ENCODE results near the gene CNGB1. TPM values are rescaled to one million over a fixed set of nuclear protein-coding genes. Genes with fewer than 3 reads are reported as not detected.

The CNGB1 gene
- total RNA-seq, 4 donors from 2014 or later: 1.1 to 2.8 TPM; not detected in 2

DNA sequence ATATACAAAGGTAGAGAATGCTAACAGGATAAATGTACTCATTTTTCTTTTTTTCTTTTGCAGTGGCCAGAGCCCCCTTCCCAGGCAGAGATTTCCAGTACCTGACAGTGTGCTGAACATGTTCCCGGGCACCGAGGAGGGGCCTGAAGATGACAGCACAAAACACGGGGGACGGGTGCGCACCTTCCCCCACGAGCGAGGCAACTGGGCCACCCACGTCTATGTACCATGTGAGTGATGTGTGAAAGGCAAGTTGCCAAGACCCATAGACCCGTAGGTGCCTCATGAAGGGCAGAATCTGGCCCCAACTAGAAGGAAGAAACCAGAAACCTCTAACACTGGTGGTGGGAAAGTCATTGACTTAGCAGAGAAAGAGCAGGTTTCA, 31.5 kb upstream of the CNGB1 start:
- Histone ChIP-seq H3K27ac (no peak overlapping the region), H3K4me3 (no peak overlapping the region), H3K9me3 (no peaks in the 10 kb centered on the region), H3K27me3 (no peaks in the 10 kb centered on the region), H3K36me3 (peaks cover 0 to 27% (median 0%) of the 10 kb centered on the region in 3 donors), H3K4me1 (peaks cover 4 to 24% (median 5%) of the 10 kb centered on the region in 4 donors)
- DNase-seq: no peak
- TF ChIP-seq, protein P1, sequence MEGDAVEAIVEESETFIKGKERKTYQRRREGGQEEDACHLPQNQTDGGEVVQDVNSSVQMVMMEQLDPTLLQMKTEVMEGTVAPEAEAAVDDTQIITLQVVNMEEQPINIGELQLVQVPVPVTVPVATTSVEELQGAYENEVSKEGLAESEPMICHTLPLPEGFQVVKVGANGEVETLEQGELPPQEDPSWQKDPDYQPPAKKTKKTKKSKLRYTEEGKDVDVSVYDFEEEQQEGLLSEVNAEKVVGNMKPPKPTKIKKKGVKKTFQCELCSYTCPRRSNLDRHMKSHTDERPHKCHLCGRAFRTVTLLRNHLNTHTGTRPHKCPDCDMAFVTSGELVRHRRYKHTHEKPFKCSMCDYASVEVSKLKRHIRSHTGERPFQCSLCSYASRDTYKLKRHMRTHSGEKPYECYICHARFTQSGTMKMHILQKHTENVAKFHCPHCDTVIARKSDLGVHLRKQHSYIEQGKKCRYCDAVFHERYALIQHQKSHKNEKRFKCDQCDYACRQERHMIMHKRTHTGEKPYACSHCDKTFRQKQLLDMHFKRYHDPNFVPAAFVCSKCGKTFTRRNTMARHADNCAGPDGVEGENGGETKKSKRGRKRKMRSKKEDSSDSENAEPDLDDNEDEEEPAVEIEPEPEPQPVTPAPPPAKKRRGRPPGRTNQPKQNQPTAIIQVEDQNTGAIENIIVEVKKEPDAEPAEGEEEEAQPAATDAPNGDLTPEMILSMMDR (IDR thresholded peaks at IDR 0.05): no peak
- no peak for TF ChIP-seq POLR2A (IDR thresholded peaks at IDR 0.05)

DNA sequence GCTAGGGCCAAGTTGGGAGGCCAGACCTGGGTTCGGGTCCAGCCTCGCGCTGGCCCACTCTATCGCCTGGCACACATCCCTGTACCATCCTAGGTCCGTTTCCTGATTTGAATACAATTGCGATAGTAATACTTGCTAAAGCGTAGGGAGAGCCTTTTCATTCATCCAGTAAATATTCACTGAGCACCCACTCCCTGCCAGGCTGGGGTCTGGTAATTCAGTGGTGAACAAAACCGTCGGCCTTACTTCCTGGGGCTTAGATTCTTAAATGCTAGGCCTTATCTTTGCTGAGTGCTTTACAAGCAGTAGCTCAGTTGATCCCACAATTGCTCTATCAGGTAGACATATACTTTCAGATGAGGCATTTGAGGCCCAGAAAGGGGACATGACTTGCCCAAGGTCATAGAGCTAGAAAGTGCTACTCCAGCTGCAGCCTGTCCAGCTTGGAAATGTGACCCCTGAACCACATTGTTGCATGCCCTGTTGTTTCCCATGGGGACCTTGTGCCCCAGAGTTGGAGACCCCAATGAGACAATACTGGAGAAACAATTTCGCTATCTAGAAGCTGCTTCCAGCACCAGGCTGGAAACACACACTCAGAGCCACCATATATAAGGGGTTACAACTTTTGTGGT, 31.0 kb upstream of the CNGB1 start:
- Histone ChIP-seq H3K4me1 (peaks cover 4 to 24% (median 5%) of the 10 kb centered on the region in 4 donors), H3K36me3 (peaks cover 0 to 32% (median 0%) of the 10 kb centered on the region in 3 donors), H3K9me3 (no peaks in the 10 kb centered on the region), H3K4me3 (peak overlapping the region; percentile 64 to 95 (median 67)), H3K27me3 (no peaks in the 10 kb centered on the region), H3K27ac (peak overlapping the region; percentile 83 to 94 (median 86))
- no peak for TF ChIP-seq POLR2A (IDR thresholded peaks at IDR 0.05)
- no peak for DNase-seq

DNA sequence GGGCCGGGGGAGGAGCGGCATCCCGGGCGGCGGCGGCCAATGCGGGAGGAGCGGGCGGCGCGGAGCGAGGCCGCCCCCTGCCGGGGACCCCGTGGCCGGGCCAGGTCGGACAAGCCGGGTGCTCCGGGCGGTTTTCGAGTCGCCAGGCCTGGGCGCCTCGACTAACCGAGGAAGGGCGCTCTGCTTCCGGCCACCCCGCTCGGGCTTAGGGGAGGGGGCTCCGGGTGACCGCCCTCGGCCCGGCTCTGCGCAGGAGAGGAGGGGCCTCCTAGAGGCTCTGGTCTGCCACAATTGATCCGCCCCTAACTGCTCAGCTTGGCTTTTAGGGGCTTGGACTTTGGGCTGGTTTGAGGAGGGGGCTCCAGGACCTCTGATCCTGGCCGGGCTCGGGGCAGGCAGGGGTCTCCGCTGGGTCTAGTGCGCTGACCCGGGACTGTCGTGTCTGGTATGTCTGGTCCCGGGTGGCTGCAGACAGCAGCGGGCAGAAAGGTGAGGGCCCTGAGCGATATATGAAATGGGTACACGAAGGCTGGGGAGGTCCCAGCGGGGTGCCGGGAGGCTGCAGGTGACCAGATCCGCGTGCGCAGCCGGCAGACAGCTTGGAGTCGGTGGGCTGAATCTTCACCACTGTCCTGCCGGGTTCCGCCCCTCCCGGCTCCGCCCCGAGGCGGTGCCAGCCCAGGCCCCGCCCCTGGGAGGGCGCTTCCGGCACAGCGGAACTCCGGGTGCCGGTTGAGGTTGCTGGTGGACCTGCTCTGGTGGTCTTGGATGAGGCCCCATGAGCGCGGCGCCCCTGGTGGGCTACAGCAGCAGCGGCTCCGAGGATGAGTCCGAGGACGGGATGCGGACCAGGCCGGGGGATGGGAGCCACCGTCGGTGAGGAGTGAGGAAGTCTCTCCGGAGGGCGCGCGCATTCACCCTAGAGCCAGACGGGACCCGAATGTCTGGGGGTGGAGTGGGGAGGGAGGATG, 30.1 kb upstream of the CNGB1 start, which contains the start of gene USB1:
TSS of gene USB1 (plus strand) at position 702 of the 971 bp plus-strand sequence. CDS start at position 779, 77 bp downstream.
- peak within 1 kb of the TSS; percentile 83 to 94 (median 86) for H3K27ac ChIP-seq
- H3K4me1 ChIP-seq: peaks cover 4 to 24% (median 5%) of the 10 kb centered on the region in 4 donors
- peak; percentile 82 to 93 (median 93) for DNase-seq
- peak within 1 kb of the TSS; percentile 64 to 95 (median 67) for H3K4me3 ChIP-seq
- TF ChIP-seq POLR2A (IDR thresholded peaks at IDR 0.05): peak; percentile 60 to 80
- TF ChIP-seq, protein P1 (IDR thresholded peaks at IDR 0.05): peak; percentile 46 to 84 (median 72)
- H3K36me3 ChIP-seq: peaks cover 0 to 37% (median 0%) of the 10 kb centered on the region in 3 donors
- H3K27me3 ChIP-seq: no peaks in the 10 kb centered on the region
- no peaks in the 10 kb centered on the region for H3K9me3 ChIP-seq

DNA sequence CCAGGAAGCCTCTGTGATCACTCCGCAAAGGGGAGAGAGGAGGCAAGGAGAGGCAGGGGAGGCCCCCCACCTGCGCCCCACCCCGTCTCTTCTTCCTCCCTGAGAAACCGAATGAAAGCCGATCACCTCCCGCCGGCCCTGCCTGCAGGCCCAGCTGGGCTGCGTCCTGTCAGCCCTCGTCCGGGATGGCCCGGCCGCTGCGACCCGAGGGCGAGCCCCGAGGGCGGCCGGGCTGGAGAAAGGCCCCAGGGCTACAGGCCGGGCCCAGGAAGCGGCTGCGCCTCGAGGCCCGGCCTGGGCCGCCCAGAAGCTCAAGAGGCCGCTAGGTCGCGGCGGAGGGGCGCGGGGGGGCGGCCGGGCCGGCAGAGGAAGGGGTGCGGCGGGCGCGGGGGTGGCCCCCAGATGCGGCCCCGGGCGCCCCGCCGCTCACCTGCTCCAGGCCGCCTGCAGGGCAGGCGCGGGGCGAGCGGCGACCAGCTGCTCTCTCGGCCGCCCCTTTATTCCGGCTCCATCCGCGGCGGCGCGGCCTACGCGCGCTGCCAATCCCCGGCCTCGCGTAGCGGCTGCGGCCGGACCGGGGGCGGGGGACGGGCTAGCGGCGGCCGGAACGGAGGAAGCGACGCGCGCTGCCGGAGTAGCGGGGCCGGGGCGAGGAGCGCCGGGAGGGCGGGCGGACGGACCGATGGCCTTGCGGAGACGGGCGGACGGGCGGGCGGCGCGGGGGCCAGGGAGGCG, 29.2 kb upstream of the CNGB1 start, which contains the start of gene ZNF319:
TSS of gene ZNF319 (minus strand) at position 702 of the 735 bp plus-strand sequence. CDS start 2,407 bp downstream, outside the sequence.
- TF ChIP-seq POLR2A (IDR thresholded peaks at IDR 0.05): no peak
- TF ChIP-seq, protein P1 (IDR thresholded peaks at IDR 0.05): no peak
- Histone ChIP-seq H3K27me3 (no peaks in the 10 kb centered on the region), H3K36me3 (peaks cover 0 to 37% (median 0%) of the 10 kb centered on the region in 3 donors), H3K27ac (peak within 1 kb of the TSS; percentile 83 to 94 (median 86)), H3K9me3 (no peaks in the 10 kb centered on the region), H3K4me3 (peak within 1 kb of the TSS; percentile 64 to 95 (median 67)), H3K4me1 (peaks cover 4 to 24% (median 5%) of the 10 kb centered on the region in 4 donors)
- DNase-seq: peak in 1 of 3 donors; percentile 31

DNA sequence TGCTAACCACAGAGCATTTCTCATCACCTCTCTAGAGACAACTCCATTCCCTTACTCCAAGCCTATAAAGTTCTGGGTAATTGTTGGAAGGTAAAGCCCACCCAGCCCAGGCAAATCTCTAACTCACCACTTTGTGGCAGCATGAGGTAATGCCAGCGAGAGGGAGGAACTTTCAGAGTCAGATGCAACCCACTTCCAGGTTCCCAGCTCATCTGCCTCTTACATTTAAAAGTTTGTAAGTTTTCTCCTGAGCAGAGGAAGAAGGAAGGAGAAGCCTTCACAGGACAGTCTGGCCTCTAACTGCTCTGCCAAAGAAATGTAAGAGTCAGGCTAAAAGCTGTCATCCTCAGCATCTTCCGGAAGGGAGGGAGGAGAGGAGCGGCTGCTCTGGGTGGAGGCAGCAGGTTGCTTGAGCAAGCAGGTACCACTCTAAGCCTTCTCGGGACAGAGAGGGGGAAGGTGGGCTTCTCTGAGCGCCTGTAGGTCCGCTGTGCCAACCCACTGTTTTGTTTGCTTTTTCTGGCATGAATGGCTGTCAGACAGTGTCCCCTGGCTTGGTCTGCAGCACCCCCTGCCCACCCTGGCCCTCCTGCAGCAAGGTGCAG, 28.5 kb upstream of the CNGB1 start:
- peak overlapping the region; percentile 83 to 94 (median 86) for H3K27ac ChIP-seq
- H3K4me1 ChIP-seq: peaks cover 4 to 24% (median 5%) of the 10 kb centered on the region in 4 donors
- no peak for TF ChIP-seq POLR2A (IDR thresholded peaks at IDR 0.05)
- TF ChIP-seq, protein P1 (IDR thresholded peaks at IDR 0.05): peak in 1 of 6 experiments; percentile 10
- no peaks in the 10 kb centered on the region for H3K9me3 ChIP-seq
- no peaks in the 10 kb centered on the region for H3K27me3 ChIP-seq
- DNase-seq: peak in 1 of 3 donors; percentile 23
- peak overlapping the region; percentile 64 to 95 (median 67) for H3K4me3 ChIP-seq
- peaks cover 0 to 37% (median 0%) of the 10 kb centered on the region in 3 donors for H3K36me3 ChIP-seq

All from Peyer's patch (tissue), 4 donors.